HG02938 (cell line): Measurements from ENCODE around the gene EEF1A1.
"Not testable (repeated sequence)": the region's sequence is repeated elsewhere in the genome, so short reads cannot be mapped to it uniquely, and the experiment has no call there.

ENCODE experiments used
- ATAC-seq: cut with Tn5 transposase; IDR thresholded peaks from one replicate; pipeline ENCODE4 v1.9.1; 2021; ENCODE audit warnings: mild to moderate bottlenecking, moderate library complexity; ENCODE audit not compliant: unreplicated experiment

The EEF1A1 gene

DNA sequence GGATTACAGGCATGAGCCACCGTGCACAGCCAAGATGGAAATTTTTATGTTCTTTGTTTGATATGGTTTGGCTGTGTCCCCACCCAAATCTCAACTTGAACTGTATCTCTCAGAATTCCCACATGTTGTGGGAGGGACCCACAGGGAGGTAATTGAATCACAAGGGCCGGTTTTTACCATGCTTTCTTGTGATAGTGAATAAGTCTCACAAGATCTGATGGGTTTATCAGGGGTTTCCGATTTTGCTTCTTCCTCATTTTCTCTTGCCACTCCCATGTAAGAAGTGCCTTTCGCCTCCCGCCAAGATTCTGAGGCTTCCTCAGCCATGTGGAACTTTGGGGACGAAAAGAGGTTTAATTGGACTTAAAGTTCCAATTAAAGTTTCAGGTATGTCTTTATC, 14.6 kb downstream of the EEF1A1 start:
- ATAC-seq = no peak

DNA sequence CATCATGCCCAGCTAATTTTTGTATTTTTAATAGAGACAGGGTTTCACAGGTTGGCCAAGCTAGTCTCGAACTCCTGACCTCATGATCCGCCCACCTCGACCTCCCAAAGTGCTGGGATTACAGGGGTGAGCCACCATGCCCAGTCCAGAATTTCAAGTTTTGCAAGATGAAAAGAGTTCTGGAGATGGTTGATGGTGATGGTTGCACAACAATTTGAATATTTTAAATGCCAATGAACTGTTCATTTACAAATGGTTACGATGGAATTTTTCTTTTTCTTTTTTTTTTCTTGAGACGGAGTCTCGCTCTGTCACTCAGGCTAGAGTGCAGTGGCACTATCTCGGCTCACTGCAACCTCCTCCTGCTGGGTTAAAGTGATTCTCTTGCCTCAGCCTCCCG, 15.1 kb downstream of the EEF1A1 start:
- not testable (repeated sequence) for ATAC-seq

DNA sequence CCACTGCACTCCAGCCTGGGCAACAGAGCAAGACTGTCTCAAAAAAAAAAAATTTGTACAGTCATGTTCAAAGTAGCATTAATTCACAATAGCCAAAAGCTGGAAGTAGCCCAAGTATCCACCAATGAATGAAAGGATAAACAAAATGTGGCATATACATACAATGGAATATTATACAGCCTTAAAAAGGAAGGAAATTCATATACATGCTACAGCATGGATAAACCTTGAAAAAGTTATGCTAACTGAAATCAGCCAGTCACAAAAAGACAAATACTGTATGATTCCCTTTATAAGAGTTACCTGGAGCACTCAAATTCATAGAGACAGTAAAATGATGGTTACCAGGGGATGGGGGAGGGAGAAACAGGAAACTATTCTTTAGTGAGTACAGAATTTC, 15.7 kb downstream of the EEF1A1 start:
- no peak for ATAC-seq

DNA sequence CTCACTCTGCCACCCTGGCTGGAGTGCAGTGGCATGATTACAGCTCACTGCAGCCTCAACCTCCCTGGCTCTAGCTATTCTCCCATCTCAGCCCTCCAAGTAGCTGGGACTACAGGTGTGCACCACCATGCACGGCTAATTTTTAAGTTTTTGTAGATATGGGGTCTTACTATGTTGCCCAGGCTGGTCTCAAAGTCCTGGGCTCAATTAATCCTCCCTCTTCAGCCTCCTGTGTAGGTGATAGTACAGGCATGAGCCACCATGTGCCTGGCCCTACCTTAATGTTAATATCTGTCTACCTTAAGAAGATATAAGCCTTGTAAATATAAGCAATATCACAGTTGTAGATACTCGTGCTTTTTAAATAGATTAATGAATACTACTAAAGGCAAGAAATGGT, 16.7 kb downstream of the EEF1A1 start:
- no peak for ATAC-seq

DNA sequence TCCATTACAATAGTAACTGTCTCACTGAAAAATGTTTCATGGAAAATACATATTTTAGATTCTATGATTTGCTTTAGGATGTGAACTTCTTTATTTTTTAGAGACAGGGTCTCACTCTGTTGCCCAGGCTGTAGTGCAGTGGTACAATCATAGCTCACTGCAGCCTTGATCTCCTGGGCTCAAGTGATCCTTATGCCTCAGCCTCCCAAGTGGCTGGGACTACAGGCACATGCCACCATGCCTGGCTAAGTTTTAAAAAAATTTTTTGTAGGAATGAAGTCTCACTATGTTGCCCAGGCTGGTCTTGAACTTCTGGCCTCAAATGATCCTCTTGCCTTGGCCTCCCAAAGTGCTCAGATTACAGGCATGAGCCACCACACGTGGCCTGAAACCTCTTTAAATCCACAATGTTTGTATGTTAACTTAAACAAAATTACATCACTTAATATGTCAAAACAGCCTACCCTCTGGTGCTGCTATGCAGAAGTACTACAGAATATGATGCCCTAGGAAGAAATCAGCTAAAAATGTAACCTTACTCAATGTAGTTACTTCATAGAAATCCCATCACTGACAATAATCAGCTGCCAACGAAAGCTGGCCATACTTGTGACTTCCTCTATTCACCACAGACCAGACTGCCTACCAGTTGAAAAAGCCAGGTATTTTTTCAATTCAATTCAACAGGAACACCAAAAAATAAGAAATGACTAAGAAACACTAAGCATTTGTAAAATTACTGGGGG, 17.6 kb downstream of the EEF1A1 start:
- ATAC-seq = no peak

DNA sequence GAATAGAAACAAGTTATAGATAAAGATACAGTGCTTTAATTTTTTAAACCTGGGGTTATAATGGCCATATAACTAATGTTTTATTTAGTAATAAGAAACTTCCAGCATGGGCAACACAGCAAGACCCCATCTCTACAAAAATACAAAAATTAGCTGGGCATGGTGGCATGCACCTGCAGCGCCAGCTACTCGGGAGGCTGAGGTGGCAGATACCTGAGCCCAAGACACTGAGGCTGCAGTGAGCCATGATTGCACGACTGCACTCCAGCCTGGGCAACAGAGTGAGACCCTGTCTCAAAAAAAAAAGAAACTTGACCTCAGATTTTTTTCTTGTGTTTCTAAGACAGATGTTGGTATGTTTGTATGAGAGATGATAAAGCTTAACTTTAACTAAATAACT, 22.9 kb downstream of the EEF1A1 start:
- ATAC-seq = no peak

DNA sequence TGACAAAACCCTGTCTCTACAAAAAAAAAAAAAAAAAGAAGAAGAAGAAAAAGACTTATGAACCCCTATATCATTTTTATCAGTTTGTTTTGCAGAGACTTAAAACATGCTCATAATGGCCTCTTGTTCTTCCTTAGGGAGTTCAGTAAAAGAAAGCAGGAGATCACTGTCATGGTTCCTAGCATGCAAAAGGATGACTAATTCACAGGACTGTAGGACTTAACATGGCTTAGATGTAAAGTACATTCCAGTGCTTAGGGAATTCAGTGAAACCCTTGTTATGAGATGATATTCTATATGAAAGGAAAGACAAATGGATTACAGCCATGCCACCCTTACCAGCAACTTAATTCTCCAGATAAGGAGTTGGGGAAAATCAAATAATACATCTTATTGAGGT, 29.5 kb downstream of the EEF1A1 start:
- ATAC-seq = no peak

DNA sequence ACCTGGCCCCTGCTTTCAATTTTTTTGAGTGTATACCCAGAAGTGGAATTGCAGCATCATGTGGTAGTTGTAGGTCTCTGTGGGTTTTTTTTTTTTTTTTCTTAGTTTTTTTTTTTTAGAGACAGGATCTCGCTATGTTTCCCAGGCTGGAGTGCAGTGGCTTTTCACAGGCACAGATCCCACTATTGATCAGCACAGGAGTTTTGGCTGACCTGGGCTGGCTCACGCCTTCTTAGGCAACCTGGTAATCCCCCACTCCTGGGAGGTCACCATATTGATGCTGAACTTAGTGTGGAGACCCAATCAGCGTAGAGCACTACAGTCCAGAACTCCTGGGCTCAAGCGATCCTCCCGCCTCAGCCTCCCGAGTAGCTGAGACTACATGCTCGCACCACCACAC, 33.4 kb downstream of the EEF1A1 start:
- ATAC-seq = no peak

DNA sequence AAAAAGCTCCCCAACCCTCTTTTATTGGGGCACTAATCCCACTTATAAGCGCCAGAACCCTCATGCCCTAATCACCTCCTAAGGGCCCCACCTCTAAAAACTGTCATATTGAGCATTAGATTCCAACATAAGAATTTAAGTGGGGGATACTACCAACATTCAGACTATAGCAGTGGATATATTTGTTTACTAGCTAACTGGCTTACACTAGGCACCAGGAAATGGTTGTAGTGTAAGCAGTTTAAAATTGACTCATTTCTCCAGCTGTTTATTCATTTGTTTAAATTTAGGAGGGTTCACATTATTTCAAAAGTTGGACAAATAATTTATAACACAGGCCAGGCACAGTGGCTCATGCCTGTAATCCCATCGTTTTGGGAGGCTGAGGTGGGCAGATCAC, 36.4 kb downstream of the EEF1A1 start:
- ATAC-seq = no peak

DNA sequence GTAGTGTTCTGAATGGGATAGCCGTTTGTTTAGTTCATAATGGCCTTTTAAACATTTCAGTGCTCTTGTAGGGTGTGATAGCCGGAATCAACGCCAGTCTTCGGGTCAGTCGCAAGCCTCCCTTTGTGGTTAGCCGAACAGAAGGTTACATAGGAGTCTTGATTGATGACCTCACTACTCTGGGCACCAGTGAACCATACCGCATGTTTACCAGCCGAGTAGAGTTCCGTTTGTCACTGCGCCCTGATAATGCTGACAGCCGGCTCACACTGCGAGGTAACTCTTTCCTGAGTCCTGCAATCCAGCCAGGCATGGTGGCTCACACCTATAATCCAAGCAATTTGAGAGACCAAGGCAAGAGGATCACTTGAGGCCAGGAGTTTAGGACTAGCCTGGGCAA, 38.9 kb downstream of the EEF1A1 start:
- no peak for ATAC-seq

DNA sequence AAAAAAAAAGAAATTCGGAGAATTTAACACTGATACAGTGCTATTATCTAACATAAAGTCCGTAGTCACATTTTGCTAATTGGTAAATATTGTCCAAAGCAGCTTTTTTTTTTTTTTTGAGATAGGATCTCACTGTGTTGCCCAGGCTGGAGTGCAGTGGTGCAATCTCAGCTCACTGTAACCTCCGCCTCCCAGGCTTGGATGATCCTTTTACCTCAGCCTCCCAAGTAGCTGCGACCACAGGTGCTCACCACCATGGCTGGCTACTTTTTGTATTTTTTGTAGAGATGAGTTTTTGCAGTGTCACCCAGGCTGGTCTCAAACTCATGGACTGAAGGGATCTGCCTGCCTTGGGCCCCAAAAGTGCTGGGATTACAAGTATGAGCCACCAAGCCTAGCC, 43.4 kb downstream of the EEF1A1 start:
- ATAC-seq = no peak

DNA sequence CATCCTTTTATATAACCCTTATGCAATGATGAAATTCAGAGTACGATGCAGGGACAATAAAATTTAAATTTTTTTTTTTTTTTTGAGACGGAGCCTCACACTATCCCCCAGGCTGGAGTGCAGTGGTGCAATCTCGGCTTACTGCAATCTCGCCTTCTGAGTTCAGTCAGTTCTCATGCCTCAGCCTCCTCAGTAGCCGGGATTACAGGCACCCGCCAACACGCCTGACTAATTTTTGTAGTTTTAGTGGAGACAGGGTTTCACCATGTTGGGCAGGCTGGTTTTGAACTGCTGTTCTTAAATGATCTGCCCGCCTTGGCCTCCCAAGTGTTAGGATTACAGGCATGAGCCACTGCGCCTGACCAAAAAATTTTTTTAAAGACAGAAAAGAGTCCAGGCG, 44.1 kb downstream of the EEF1A1 start:
- no peak for ATAC-seq

DNA sequence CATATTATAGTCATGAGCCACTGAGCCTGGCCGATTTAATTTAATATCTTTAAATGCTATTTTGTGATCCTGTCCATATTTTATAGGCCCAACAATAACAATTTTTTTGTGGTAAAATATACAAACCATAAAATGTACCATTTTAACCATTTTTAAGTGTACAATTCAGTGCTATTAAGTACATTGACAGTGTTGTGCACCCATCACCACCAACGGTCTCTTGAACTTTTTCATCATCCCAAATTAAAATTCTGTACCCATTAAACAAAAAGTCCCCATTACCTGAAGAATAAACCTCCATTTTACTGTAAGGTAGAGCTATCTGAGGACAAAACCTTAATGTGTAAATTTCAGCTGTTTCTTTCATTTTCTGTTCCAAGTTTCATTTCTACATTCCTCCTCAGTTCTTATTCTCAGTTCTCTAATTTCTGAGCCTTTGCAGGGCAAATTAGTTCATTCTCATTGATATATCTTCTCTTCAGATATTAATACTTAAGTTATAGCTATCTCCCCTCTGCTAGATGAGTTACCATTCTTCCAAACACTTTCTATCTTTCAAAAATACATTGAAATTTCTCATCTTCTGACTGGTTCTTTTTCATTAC, 49.0 kb downstream of the EEF1A1 start:
- peak; percentile 99 for ATAC-seq
